SKM-1 (cell line): ENCODE data around the gene NFKB1.
A peak's percentile ranks its signal among the peaks of the same experiment; 100 is the strongest.

Experiments used
- DNase-seq: peaks from one replicate; lab custom pipeline; 2025; ENCODE audit not compliant: unreplicated experiment; lab: John Stamatoyannopoulos, UW

The NFKB1 gene

DNA sequence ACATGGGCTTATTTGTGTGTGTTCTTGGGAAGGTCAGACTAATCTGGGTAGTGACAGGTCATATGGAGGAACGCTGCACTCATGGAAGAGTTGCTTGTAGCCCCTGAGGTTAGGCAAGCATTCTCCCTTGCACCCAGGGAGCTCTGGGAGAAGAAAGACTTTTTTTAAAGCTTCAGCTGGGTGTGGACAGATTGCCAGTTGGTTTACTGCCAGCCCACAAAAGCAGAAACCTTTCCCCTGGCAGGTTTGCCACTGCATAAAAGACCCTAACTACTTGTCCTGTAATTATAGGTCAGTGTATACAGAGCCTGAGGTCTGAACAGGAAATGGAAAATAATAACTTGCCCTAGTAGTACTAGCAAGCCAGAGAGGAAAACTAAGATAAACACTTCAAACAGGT lies 7.4 kb upstream of the NFKB1 start:
- DNase-seq, result no peak

DNA sequence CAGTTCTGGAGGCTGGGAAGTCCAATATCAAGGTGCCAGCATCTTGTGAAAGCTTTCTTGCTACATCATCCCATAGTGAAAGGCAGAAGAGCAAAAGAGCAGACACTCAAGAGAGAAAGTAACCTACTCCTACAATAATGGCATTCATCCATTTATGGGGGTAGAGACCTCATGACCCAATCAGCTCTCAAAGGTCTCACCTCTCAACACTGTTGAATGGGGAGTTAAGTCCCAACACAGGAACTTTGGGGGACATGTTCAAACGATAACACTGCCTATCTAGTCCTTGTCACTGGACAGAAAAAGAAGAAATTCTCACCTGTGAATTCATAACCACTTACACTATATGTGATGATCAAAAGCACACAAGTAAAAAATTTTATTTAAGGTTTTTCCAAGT lies 6.6 kb upstream of the NFKB1 start:
- DNase-seq, result no peak

DNA sequence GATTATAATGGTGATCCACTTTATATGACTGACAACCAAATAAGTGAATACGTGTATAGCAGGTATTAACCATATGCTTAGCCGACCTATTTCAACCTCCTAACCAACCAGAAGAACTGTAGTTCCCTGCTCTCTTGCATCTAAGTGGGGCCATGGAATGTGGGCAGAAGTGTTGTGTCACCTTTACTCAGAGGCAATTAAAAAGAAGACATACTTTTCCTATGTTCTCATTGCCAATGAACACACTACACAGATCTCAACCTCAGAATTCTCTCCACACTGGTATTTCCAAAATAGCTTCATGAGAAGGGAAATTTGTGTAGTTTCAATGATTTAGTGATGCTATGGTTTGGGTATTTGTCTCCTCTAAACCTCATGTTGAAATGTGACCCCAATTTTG lies 3.2 kb upstream of the NFKB1 start:
- no peak for DNase-seq

DNA sequence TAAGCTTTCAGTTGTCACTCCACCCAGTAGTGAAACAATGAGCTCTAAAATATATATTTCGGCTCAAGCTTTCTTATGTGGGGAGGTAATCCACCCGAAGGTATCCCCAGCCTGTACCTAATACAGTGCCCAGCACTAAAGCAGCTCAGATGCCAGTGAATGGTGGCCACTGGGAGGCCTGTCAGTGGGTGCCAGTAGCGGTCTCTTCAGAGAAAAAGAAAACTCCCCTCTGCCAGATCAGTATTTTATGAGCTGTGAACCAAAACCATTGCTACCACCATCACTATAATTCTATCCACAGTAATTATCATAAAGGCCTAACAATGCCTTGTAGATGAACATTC lies 835 bp upstream of the NFKB1 start:
- no peak for DNase-seq

DNA sequence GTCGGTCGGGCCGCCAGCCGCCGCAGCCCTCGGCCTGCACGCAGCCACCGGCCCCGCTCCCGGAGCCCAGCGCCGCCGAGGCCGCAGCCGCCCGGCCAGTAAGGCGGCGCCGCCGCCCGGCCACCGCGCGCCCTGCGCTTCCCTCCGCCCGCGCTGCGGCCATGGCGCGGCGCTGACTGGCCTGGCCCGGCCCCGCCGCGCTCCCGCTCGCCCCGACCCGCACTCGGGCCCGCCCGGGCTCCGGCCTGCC lies 213 bp downstream of the NFKB1 start:
- no peak for DNase-seq

DNA sequence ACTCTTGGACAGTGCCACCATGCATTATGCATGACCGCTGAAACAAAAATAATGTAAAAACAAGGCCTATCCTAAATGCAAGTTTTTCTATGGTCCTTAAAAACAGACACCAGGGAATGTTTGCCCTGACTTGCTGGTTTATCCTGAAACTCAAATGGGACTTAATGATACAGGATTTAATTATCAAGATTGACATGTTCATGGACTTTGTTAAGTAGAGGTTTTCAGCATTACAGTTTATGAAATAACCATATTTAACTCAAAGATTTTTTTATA lies 1.3 kb downstream of the NFKB1 start:
- DNase-seq, result no peak

DNA sequence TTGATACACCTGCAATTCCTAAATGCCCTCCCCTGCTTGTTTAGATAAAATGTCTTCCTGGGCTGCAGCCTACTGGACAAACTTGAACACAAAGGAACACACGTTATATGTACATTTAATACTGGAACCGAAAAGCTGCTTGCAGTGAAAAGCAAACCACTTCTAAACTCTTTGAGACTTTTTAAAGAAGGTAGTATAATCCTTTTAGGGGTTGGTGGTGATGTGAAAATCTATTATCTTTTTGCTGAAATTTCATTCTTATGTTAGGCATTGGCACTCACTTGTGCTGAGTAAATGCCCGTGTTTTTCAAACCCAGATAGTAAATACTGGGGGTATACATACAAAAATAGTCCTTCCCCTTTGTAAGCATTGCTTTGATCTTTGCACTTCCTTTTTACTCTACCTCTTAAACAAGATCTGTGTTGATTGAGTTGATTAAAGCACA lies 2.2 kb downstream of the NFKB1 start:
- DNase-seq, result no peak

DNA sequence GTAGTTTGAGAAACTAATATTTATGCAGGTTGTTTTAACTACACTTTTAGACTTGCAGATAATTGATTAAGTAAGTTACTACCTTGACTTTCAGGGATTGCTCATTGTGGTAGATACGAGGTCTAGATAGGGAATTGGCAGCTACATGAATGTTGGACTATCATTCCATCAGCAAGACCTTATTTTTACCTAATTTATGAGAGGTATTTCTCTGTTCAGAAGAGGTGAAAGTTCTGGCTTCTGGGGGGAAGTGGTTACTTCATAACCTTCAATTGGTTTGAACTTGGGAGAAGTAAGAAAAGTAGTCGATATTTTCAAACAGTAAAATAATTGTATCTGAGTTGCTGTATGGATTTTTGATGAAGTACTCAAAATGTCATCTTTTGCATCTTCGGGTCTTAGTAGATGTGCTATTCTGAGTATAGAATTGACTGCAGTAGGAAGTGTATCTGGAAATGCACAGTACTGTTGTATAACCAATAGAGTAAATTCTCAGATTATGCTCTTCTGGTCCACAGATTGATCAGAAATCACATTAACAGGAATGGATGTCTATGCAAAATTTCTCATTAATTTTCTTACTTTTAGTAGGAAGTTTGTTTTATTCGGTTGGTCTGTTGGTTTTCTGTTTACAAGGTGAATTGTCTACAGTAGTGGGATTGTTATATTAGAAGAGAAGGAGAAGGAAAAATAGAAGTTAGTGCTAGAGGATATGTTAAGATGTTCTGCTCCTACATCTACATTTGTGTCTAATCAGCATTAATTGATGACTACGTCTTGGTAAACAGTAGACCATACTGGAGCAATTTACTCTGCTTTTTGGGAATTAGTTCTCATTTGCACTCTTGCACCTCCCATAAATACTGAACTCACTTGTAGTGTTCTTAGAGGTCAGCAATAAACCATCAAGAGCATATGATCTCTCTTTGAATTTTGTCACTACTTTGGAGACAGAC lies 3.0 kb downstream of the NFKB1 start:
- DNase-seq, result no peak

DNA sequence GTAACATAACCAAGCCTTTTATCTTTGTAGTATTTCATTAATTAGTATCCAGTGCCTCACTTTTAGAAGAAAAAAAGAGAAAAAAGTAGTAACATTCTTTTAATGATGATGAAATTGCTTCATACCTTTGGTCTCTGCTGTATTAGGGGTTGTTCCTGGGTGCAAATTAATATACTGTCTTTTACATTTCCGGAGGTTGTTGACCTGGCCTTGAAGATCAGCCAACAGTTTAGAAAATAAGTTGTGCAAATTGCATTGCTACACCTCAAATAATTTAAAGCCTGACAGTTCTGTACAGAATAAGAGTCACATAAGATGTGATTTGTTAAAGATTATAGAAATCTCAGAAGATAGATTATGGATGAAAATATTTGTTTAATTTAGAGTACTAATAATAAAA lies 3.8 kb downstream of the NFKB1 start:
- DNase-seq, result no peak

DNA sequence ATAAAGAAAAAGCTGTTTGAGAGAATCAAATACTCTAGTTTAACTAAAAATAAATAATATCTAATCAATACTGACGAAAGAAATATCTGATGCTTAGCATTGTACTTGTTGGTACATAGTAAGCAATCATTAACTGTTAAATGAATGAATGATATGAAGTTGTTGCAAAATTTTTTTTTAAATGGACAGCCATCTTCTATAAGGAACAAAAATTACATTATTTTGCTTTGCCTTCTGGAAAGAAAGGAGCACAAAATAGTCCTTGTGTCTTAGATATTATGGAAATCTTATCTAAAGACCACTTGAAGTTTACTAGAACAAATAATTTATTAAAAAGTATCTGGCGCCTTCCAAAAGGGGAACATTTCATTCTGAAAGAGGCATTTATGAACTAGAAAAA lies 4.5 kb downstream of the NFKB1 start:
- DNase-seq, result no peak

DNA sequence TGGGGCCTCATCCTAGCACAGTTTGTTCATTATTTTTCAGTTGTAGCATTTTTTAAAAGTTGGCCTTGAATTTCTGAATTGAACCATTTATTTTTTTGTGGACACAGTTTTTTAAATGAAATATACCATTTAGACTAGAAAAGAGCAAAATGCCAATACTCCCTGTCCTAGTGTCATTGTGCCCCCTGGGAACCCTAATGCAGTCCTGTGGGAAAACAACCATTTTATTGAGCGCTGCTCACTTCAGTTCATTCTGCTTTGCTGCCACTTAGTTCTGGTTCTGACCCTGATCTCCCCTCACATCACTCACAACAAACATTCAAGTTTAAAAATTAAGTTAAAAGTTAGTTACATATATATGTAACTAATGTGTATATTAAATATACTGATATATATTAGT lies 5.4 kb downstream of the NFKB1 start:
- no peak for DNase-seq

DNA sequence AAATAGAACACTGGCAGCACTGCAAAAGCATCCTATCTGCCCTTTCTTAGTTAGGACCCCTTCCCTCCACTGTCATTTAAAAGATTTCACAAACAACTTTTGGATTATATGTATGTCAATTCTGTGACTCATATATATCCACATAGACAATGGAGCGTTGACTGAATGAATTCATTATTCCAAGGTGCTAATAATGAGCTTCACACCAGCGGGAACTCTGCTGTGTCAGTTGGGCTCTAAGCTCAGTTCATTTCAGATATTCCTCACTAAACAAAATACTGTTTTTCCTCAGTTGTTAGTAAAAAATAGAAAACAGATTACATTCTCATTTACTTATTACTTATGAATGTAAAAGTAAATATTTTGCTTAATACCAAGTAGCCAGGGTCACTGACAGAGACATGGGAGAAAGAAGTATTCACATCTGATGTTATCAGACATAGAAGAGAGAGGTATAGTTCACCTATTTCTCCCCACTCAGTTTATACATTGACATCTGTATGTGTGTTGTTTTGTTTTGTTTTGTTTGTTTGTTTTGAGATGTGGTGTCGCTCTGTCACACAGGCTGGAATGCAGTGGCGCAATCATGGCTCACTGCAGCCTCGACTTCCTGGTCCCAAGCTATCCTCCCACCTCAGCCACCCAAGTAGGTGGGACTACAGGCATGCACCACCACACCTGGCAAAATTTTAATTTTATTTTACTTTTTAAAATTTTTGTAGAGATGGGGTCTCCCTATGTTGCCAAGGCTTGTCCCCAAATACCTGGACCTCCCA lies 10.9 kb downstream of the NFKB1 start:
- no peak for DNase-seq

DNA sequence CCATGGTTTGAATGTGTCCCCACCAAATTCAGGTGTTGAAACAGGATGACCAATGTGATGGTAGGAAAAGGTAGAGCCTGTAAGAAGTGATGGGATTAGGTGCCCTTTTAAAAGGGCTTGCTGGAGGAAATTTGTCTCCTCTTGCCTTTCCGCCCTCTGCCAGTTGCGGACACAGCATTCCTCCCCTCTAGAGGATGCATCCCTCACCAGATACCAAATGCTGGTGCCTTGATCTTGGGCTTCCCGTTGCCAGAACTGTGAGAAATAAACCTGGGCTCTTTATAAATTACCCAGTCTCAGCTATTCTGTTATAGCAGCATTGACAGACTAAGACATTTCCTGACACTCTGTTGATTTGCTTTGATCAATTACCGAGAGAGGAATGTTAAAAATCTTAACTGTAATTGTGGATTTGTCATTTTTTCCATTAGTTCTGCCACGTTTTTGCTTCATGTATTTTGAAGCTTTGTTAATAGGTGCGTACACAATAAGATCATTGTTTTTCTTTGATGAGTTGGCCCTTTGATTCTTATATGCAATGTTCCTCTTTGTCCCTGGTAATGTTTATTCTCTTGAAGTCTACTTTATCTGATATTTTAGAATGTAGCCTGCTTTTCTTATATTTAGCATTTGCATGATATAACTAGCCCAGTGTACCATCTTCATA lies 13.3 kb downstream of the NFKB1 start:
- DNase-seq, result no peak

DNA sequence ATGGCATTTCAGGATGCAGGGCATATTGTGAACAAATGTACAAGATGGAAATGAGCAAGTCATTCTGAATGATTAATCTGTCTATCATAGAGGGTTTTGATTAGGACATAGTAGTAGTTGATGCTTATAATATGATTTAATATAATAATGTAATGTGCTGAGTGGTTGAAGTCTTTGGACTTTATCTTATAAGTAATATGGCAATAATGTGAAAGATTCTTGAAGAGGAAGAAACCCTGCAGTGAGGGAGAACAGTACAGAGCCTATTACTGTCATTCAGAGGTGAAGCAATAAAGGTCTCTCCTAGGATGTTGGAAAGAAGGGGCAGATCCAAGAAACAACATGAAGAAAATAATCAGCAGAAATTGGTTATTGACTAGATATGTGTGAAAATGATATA lies 16.6 kb downstream of the NFKB1 start:
- DNase-seq, result no peak

DNA sequence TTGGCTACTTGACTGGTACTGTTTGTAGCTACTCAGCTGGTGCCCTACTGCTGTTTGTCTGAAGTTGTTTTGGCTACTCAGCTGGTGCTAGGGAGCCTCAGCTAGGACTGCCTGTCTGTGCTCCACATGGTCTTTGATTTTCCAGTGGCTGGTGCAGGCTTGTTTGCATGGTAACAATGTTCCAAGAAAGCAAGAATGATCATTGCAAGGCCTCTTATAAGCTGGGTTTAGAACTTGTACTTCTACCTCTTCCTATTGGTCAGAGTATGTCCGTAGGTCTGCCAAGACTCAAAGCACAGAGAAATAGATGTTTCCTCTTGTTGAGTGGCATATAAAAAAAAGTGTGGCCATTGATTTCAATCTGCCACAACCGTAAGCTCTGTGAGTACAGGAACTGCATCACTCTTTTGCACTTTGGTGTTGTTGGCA lies 17.6 kb downstream of the NFKB1 start:
- DNase-seq, result no peak

DNA sequence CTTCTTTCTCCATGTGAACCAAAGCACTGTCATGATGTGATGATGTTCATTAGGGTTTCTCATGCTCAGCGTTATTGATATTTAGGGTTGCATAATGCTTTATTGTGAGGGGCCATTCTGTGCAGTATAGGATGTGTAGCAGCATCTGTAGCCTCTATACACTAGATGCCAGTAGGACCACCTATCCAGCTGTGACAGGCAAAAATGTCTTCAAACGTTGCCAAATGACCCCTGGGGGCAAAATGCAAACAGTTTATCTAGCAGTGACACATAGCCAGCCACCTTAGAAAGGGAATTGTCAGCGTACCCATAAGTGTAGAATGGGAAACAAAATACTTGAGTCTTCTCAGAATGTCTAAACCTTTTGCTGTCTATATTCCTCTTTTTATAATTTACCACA lies 18.8 kb downstream of the NFKB1 start:
- no peak for DNase-seq

DNA sequence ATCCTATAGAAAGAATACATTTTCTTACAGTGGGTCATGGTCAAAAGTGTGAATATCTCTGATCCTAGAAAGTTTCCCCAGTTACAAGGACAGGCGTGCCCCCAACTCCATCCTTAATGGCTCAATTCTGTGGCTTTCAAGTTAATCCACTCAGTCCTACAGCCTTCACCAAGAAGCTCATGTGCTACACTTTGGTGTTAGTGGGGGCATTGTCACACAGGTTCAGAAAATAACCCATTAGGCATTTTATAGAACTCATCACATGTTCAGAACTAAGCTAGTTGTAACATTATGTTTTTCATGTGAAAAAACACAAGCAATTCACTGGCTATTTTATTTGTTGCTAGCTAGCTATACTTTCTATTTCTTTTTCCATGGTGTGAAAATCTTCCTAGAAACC lies 20.4 kb downstream of the NFKB1 start:
- no peak for DNase-seq

DNA sequence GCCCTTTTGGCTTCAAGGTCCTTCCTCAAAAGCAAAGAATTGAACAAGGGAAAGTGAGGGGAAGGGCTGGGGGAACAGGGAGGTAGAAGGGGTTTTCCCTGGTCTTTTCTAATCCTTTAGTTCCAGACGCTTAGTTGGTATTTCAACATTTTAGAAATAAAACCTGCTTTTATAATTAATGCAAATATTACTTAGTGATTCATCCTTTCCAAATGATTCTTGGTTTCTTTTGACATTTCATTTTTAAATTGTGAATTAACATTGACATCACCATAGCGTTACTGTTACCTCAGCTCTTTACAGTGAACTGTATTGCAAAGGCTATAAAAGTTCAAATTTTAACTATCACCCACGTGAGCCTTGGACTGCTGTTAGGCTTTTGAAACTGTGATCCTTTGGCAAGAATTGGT lies 20.9 kb downstream of the NFKB1 start:
- DNase-seq, result no peak

DNA sequence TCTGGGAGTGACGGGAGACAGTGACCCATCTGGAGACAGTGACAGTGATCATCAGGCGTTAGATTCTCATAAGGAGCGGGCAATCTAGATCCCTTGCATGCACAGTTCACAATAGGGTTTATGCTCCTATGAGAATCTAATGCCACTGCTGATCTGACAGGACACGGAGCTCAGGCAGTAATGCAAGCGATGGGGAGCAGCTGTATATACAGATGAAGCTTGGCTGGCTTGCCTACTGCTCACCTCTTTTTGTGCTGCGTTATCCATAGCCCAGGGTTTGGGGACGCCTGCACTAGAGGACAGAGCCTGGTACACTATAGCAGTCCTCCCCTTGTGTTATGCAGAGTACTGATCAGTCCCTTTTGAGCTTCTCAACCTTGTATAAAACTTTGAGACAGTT lies 23.5 kb downstream of the NFKB1 start:
- DNase-seq, result no peak

DNA sequence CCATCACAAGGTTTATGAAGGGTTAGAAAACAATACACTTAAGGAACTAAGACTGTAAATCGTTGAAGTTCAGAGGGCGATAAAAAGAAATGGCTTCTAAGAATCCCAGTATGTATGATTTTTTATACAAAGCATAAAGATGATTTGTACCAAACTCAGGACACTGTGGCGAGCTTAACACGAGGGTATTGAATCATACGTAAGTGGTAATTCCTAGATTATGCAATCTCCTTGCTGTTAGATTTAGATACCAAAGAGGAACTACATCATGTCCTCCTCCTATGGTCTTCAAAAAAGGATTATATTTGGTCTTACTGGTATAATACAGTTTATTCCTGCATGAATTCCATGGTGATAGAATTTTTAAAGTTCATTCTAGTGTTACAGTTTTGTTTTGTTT lies 23.9 kb downstream of the NFKB1 start:
- DNase-seq, result peak; percentile 74

DNA sequence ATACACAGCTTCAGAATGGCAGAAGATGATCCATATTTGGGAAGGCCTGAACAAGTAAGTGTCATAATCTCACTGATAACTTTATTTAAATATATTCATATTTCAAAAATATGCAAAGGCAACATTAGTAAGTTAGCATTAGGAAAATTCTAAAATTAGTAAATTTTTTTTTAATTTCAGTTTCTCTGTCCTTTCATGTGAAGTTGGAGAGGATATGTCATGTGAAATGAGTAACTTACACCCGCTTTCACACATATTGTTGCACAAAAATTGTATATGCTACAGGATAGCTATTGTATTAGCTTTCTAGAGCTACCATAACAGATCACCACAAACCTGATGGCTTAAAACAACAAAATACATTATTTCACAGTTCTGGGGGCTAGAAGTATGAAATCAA lies 24.3 kb downstream of the NFKB1 start:
- DNase-seq, result no peak

DNA sequence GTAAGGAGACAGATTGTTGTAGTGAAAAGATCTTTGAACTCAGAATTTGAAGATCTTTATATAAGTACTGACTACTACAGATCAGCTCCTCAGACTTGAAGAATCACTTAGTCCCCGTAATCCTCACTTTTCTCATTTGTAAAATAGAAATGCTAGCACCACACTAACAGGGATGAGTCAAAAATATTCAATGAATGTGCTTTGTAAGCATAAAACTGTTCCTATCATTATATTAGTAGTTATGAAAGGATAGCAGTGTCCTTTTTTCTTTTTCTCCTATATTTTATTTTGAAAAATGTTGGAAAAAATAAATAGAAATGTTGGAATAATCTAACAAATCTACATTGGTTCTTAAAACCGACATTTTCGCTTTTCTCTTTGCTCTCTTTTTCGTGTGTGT lies 25.4 kb downstream of the NFKB1 start:
- DNase-seq, result no peak
